CD8-positive, alpha-beta memory T cell (primary cell): ENCODE results near the gene PI4K2A. TPM values are rescaled to one million over a fixed set of nuclear protein-coding genes. Genes with fewer than 3 reads are reported as not detected.
A peak's percentile ranks its signal among the peaks of the same experiment; 100 is the strongest.

Source experiments
- CTCF ChIA-PET: fragments of 350-600 bp; sonication (Branson Sonifier 250); formaldehyde crosslinking; loops from one replicate; lab custom pipeline; 2021; ENCODE audit warnings: antibody characterized with exemption; lab: Charles Lee
- POLR2A ChIA-PET: fragments of 350-600 bp; sonication (Branson Sonifier 250); formaldehyde crosslinking; loops from one replicate; lab custom pipeline; 2021; ENCODE audit warnings: antibody characterized with exemption; lab: Charles Lee
- DNase-seq, 5 donors: peaks; one replicate each; pipeline versions ENCODE4 v3.0.0 to v3.0.0-alpha.2; 2020 to 2022; ENCODE audit warnings: mixed read lengths in 1 of 5
- H3K27ac ChIP-seq: one replicate; pipeline ENCODE4 v1.7.0; 2013; ENCODE audit warnings: low read depth, mild to moderate bottlenecking, low read length, moderate library complexity
- H3K27me3 ChIP-seq: 2 replicates; pipeline ENCODE4 v1.7.0; 2013; ENCODE audit warnings: low read length, mild to moderate bottlenecking; ENCODE audit not compliant: insufficient read depth, poor library complexity, severe bottlenecking
- H3K36me3 ChIP-seq: 2 replicates; pipeline ENCODE4 v1.7.0; 2013; ENCODE audit warnings: mild to moderate bottlenecking, low read length, moderate library complexity; ENCODE audit not compliant: insufficient read depth
- H3K4me1 ChIP-seq: 2 replicates; pipeline ENCODE4 v1.7.0; 2013; ENCODE audit warnings: mild to moderate bottlenecking, low read length, moderate library complexity; ENCODE audit not compliant: insufficient read depth
- H3K4me3 ChIP-seq: 2 replicates; pipeline ENCODE4 v1.7.0; 2013; ENCODE audit warnings: mild to moderate bottlenecking, low read length
- H3K9me3 ChIP-seq: 2 replicates; pipeline ENCODE4 v1.7.0; 2013; ENCODE audit warnings: mild to moderate bottlenecking, low read length
- H3K27ac Mint-ChIP-seq, 8 donors: one replicate each; pipeline ENCODE4 v1.8.0; 2020 to 2021; ENCODE audit warnings: mixed read lengths in 8 of 8, mild to moderate bottlenecking in 6 of 8, inconsistent platforms in 3 of 8, moderate library complexity in 3 of 8
- H3K27me3 Mint-ChIP-seq, 2 donors: one replicate each; pipeline ENCODE4 v1.8.0; 2020 to 2021; ENCODE audit warnings: mixed read lengths in 2 of 2, mild to moderate bottlenecking in 1 of 2, moderate library complexity in 1 of 2
- H3K36me3 Mint-ChIP-seq, 3 donors: one replicate each; pipeline ENCODE4 v1.8.0; 2020 to 2021; ENCODE audit warnings: mixed read lengths in 3 of 3, inconsistent platforms in 1 of 3, mild to moderate bottlenecking in 1 of 3
- H3K4me1 Mint-ChIP-seq, 3 donors: one replicate each; pipeline ENCODE4 v1.8.0; 2020 to 2021; ENCODE audit warnings: mixed read lengths in 3 of 3, inconsistent platforms in 1 of 3, mild to moderate bottlenecking in 1 of 3
- H3K4me3 Mint-ChIP-seq, 7 donors: one replicate each; pipeline ENCODE4 v1.8.0; 2020 to 2021; ENCODE audit warnings: mixed read lengths in 7 of 7, mild to moderate bottlenecking in 6 of 7, moderate library complexity in 4 of 7, inconsistent platforms in 2 of 7
- H3K9me3 Mint-ChIP-seq, 5 donors: one replicate each; pipeline ENCODE4 v1.8.0; 2020 to 2022; ENCODE audit warnings: mixed read lengths in 5 of 5, mild to moderate bottlenecking in 3 of 5, moderate library complexity in 2 of 5, inconsistent platforms in 1 of 5
- polyA plus RNA-seq: library from polyadenylated mRNA; unstranded; fragments of 300-500 nt; fragmentation: Illumina TruSeq; gene quantifications from one replicate; pipeline ENCODE4 v1.2.3, GENCODE V29; 2021
- total RNA-seq, 2 experiments: library from RNA; stranded (reverse); gene quantifications; one replicate each; pipeline ENCODE4 v1.2.3, GENCODE V29; 2021

PI4K2A gene
- total RNA-seq = 10 to 100 TPM; 15.6 to 15.9 TPM
- 11.4 TPM for polyA plus RNA-seq

- peak within 1 kb of the TSS; percentile 94 to 99 (median 96) for H3K4me3 Mint-ChIP-seq
- CTCF ChIA-PET = no interaction called here
- peaks cover 26 to 31% (median 27%) of the 10 kb centered on the region in 3 donors for H3K4me1 Mint-ChIP-seq
Measured at GRCh38 chr10:97640174-97640867, at the start of gene PI4K2A. Gene PI4K2A (plus strand): TSS chr10:97640671. CDS start chr10:97640743, 72 bp downstream.

GRCh38 chr10:97590748-97591495 lies 49.5 kb upstream of the PI4K2A start:
- Mint-ChIP-seq H3K27me3 (peaks cover 0 to 3% of the 10 kb centered on the region in 2 donors), H3K9me3 (no peaks in the 10 kb centered on the region), H3K4me1 (peaks cover 0 to 5% (median 2%) of the 10 kb centered on the region in 3 donors), H3K36me3 (no peaks in the 10 kb centered on the region), H3K4me3 (peak overlapping the region in 1 of 7 donors; percentile 18), H3K27ac (peak overlapping the region in 1 of 8 donors; percentile 91)
- H3K36me3 ChIP-seq = no peaks in the 10 kb centered on the region
- no peak for DNase-seq
- H3K9me3 ChIP-seq = no peaks in the 10 kb centered on the region
- no peak overlapping the region for H3K4me3 ChIP-seq
- CTCF ChIA-PET = interaction anchor here (0.8 to 2.3 kb wide), 2 partner anchors 10 to 19 kb away, joined by 3 to 5 read pairs; no protein-coding TSS in a partner anchor
- no peaks in the 10 kb centered on the region for H3K27me3 ChIP-seq
- no peak overlapping the region for H3K27ac ChIP-seq
- POLR2A ChIA-PET = no interaction called here
- no peaks in the 10 kb centered on the region for H3K4me1 ChIP-seq

More at GRCh38 chr10:97640174-97640867, at the start of gene PI4K2A:
- Histone ChIP-seq H3K9me3 (no peaks in the 10 kb centered on the region), H3K27ac (peak within 1 kb of the TSS; percentile 65), H3K4me3 (peak within 1 kb of the TSS; percentile 78), H3K36me3 (no peaks in the 10 kb centered on the region), H3K4me1 (peaks cover 18% of the 10 kb centered on the region), H3K27me3 (no peaks in the 10 kb centered on the region)
- H3K36me3 Mint-ChIP-seq = peaks cover 0 to 19% (median 2%) of the 10 kb centered on the region in 3 donors
- POLR2A ChIA-PET = interaction anchor here (0.6 to 0.9 kb wide), 2 partner anchors 9 to 96 kb away, joined by 3 to 5 read pairs; no protein-coding TSS in a partner anchor
- no peaks in the 10 kb centered on the region for H3K27me3 Mint-ChIP-seq
- no peaks in the 10 kb centered on the region for H3K9me3 Mint-ChIP-seq
- peak; percentile 98 to 99 (median 98) for DNase-seq
- peak within 1 kb of the TSS; percentile 83 to 99 (median 90) for H3K27ac Mint-ChIP-seq

GRCh38 chr10:97593421-97593820 lies 47.0 kb upstream of the PI4K2A start:
- CTCF ChIA-PET = no interaction called here
- no peaks in the 10 kb centered on the region for H3K36me3 ChIP-seq
- no peaks in the 10 kb centered on the region for H3K27me3 ChIP-seq
- no peak overlapping the region for H3K27ac ChIP-seq
- no peaks in the 10 kb centered on the region for H3K4me1 ChIP-seq
- no peak for DNase-seq
- Mint-ChIP-seq H3K9me3 (no peaks in the 10 kb centered on the region), H3K36me3 (no peaks in the 10 kb centered on the region), H3K4me1 (peaks cover 0 to 5% (median 2%) of the 10 kb centered on the region in 3 donors), H3K27me3 (peaks cover 0 to 3% of the 10 kb centered on the region in 2 donors), H3K27ac (no peak overlapping the region), H3K4me3 (no peak overlapping the region)
- H3K9me3 ChIP-seq = no peaks in the 10 kb centered on the region
- POLR2A ChIA-PET = no interaction called here
- H3K4me3 ChIP-seq = no peak overlapping the region

GRCh38 chr10:97596101-97597082 lies 44.1 kb upstream of the PI4K2A start:
- H3K27me3 ChIP-seq = no peaks in the 10 kb centered on the region
- CTCF ChIA-PET = no interaction called here
- no peak overlapping the region for H3K27ac ChIP-seq
- Mint-ChIP-seq H3K4me3 (no peak overlapping the region), H3K9me3 (no peaks in the 10 kb centered on the region), H3K27ac (peak overlapping the region in 2 of 8 donors; percentile 35 to 62), H3K27me3 (peaks cover 0 to 2% of the 10 kb centered on the region in 2 donors), H3K4me1 (no peaks in the 10 kb centered on the region), H3K36me3 (no peaks in the 10 kb centered on the region)
- no peak for DNase-seq
- no peak overlapping the region for H3K4me3 ChIP-seq
- POLR2A ChIA-PET = no interaction called here
- H3K4me1 ChIP-seq = no peaks in the 10 kb centered on the region
- no peaks in the 10 kb centered on the region for H3K9me3 ChIP-seq
- H3K36me3 ChIP-seq = no peaks in the 10 kb centered on the region

GRCh38 chr10:97597778-97598177 lies 42.7 kb upstream of the PI4K2A start:
- Mint-ChIP-seq H3K27ac (no peak overlapping the region), H3K36me3 (no peaks in the 10 kb centered on the region)
- no peak for DNase-seq

GRCh38 chr10:97598407-97599271 lies 41.8 kb upstream of the PI4K2A start:
- no peaks in the 10 kb centered on the region for H3K4me1 Mint-ChIP-seq
- CTCF ChIA-PET = interaction anchor here (1.0 kb wide), 1 partner anchor 76 kb away, joined by 3 read pairs; no protein-coding TSS in a partner anchor
- H3K4me3 Mint-ChIP-seq = no peak overlapping the region
- no peaks in the 10 kb centered on the region for H3K27me3 ChIP-seq
- no peaks in the 10 kb centered on the region for H3K9me3 Mint-ChIP-seq
- H3K9me3 ChIP-seq = no peaks in the 10 kb centered on the region
- no peak overlapping the region for H3K27ac ChIP-seq
- POLR2A ChIA-PET = no interaction called here
- no peak for DNase-seq
- H3K36me3 Mint-ChIP-seq = no peaks in the 10 kb centered on the region
- no peak overlapping the region for H3K4me3 ChIP-seq
- H3K36me3 ChIP-seq = no peaks in the 10 kb centered on the region
- H3K27ac Mint-ChIP-seq = peak overlapping the region in 1 of 8 donors; percentile 27
- H3K4me1 ChIP-seq = no peaks in the 10 kb centered on the region
- no peaks in the 10 kb centered on the region for H3K27me3 Mint-ChIP-seq

More at GRCh38 chr10:97597778-97598177, 42.7 kb upstream of the PI4K2A start:
- no peaks in the 10 kb centered on the region for H3K27me3 Mint-ChIP-seq
- no peaks in the 10 kb centered on the region for H3K4me1 Mint-ChIP-seq
- CTCF ChIA-PET = interaction anchor here (1.0 kb wide), 1 partner anchor 77 kb away, joined by 3 read pairs; no protein-coding TSS in a partner anchor
- no peaks in the 10 kb centered on the region for H3K36me3 ChIP-seq
- H3K4me3 Mint-ChIP-seq = no peak overlapping the region
- no peaks in the 10 kb centered on the region for H3K27me3 ChIP-seq
- no peaks in the 10 kb centered on the region for H3K9me3 Mint-ChIP-seq
- POLR2A ChIA-PET = no interaction called here
- no peaks in the 10 kb centered on the region for H3K9me3 ChIP-seq
- H3K4me1 ChIP-seq = no peaks in the 10 kb centered on the region
- no peak overlapping the region for H3K4me3 ChIP-seq
- H3K27ac ChIP-seq = no peak overlapping the region

- Mint-ChIP-seq H3K4me1 (no peaks in the 10 kb centered on the region), H3K4me3 (no peak overlapping the region), H3K36me3 (no peaks in the 10 kb centered on the region), H3K27ac (peak overlapping the region in 1 of 8 donors; percentile 27), H3K9me3 (no peaks in the 10 kb centered on the region), H3K27me3 (no peaks in the 10 kb centered on the region)
- Histone ChIP-seq H3K4me3 (no peak overlapping the region), H3K27ac (no peak overlapping the region), H3K27me3 (no peaks in the 10 kb centered on the region), H3K4me1 (no peaks in the 10 kb centered on the region), H3K36me3 (no peaks in the 10 kb centered on the region), H3K9me3 (no peaks in the 10 kb centered on the region)
- ChIA-PET CTCF (no interaction called here), POLR2A (no interaction called here)
- no peak for DNase-seq
Measured at GRCh38 chr10:97599272-97599619, 41.2 kb upstream of the PI4K2A start.
